B cell (primary cell): ENCODE results near the gene CNNM3. TPM values are rescaled to one million over a fixed set of nuclear protein-coding genes. Genes with fewer than 3 reads are reported as not detected.
A peak's percentile ranks its signal among the peaks of the same experiment; 100 is the strongest.

Source experiments
- ATAC-seq: fragments of 200-7000 bp; cut with Tn5 transposase; one replicate; pipeline ENCODE4 v1.10.0; 2021; ENCODE audit warnings: low read depth, mild to moderate bottlenecking, moderate number of reproducible peaks, moderate library complexity
- CTCF ChIA-PET: fragments of 350-600 bp; sonication (Branson Sonifier 250); formaldehyde crosslinking; loops from one replicate; lab custom pipeline; 2021; ENCODE audit warnings: antibody characterized with exemption, inconsistent platforms; lab: Charles Lee
- POLR2A ChIA-PET: fragments of 350-600 bp; sonication (Branson Sonifier 250); formaldehyde crosslinking; loops from one replicate; lab custom pipeline; 2021; ENCODE audit warnings: antibody characterized with exemption; lab: Charles Lee
- DNase-seq: peaks from one replicate; pipeline ENCODE4 v3.0.0; 2013
- H2AFZ ChIP-seq: 2 replicates; pipeline ENCODE4 v1.6.1; 2012; ENCODE audit warnings: mild to moderate bottlenecking, low read depth, low read length; ENCODE audit not compliant: insufficient read depth, poor library complexity, severe bottlenecking
- H3K27ac ChIP-seq, 2 donors: 1 replicate in 1 of 2; 2 replicates in 1 of 2; pipeline ENCODE4 v1.5.1; 2012 to 2013; ENCODE audit warnings: low read length in 2 of 2, mild to moderate bottlenecking in 2 of 2, moderate library complexity in 1 of 2
- H3K27me3 ChIP-seq, 4 experiments: fragments of 200-600 bp in 1 of 4; sonication (generic) in 1 of 4; replicated peaks in 1 of 4; 1 replicate in 2 of 4; 2 replicates in 2 of 4; pipeline versions ENCODE4 v1.6.1 to v1.7.0; 2013 to 2016; ENCODE audit warnings: low read length in 3 of 4, mild to moderate bottlenecking in 2 of 4, mixed read lengths in 1 of 4, moderate library complexity in 1 of 4; ENCODE audit not compliant: insufficient read depth in 4 of 4, control insufficient read depth in 3 of 4; ENCODE audit errors: control extremely low read depth in 1 of 4
- H3K36me3 ChIP-seq, 2 experiments: replicated peaks in 1 of 2; 1 replicate in 1 of 2; 2 replicates in 1 of 2; pipeline versions ENCODE4 v1.6.1 to v1.7.1; 2013; ENCODE audit warnings: low read length in 1 of 2; ENCODE audit not compliant: insufficient read depth in 2 of 2, control insufficient read depth in 1 of 2; ENCODE audit errors: control extremely low read depth in 1 of 2, extremely low read depth in 1 of 2
- H3K4me1 ChIP-seq, 2 donors: fragments of 200-600 bp in 1 of 2; sonication (generic) in 1 of 2; 1 replicate in 1 of 2; 2 replicates in 1 of 2; pipeline versions ENCODE4 v1.5.1 to v1.6.1; 2013 to 2017; ENCODE audit warnings: low read length in 2 of 2; ENCODE audit not compliant: control insufficient read depth in 2 of 2, insufficient read depth in 2 of 2
- H3K4me2 ChIP-seq: replicated peaks from 2 replicates; pipeline ENCODE3; 2012; ENCODE audit warnings: mild to moderate bottlenecking, low read depth, low read length; ENCODE audit not compliant: poor library complexity, severe bottlenecking
- H3K4me3 ChIP-seq, 5 experiments: fragments of 200-600 bp in 1 of 5; sonication (generic) in 1 of 5; 1 replicate in 3 of 5; 2 replicates in 2 of 5; pipeline versions ENCODE4 v1.5.1 to v1.7.0; 2011 to 2016; ENCODE audit warnings: low read length in 4 of 5, mild to moderate bottlenecking in 4 of 5, low read depth in 2 of 5, control low read depth in 1 of 5, moderate library complexity in 1 of 5; ENCODE audit not compliant: insufficient read depth in 1 of 5; ENCODE audit errors: control extremely low read depth in 1 of 5, extremely low read depth in 1 of 5
- H3K79me2 ChIP-seq: fragments of 200-600 bp; sonication (generic); one replicate; pipeline ENCODE4 v1.6.0; 2016; ENCODE audit warnings: low read length; ENCODE audit not compliant: control insufficient read depth, insufficient read depth
- H3K9ac ChIP-seq: fragments of 200-600 bp; sonication (generic); 2 replicates; pipeline ENCODE4 v1.6.1; 2017; ENCODE audit warnings: mild to moderate bottlenecking, low read length, moderate library complexity
- H3K9me3 ChIP-seq, 3 donors: one replicate each; pipeline versions ENCODE4 v1.6.1 to v1.7.1; 2013; ENCODE audit warnings: low read length in 2 of 3; ENCODE audit not compliant: control insufficient read depth in 2 of 3, insufficient read depth in 1 of 3; ENCODE audit errors: control extremely low read depth in 1 of 3
- H4K20me1 ChIP-seq: 2 replicates; pipeline ENCODE4 v1.6.0; 2012; ENCODE audit warnings: mild to moderate bottlenecking, low read length; ENCODE audit not compliant: insufficient read depth, control insufficient read depth, poor library complexity, severe bottlenecking
- H3K27ac Mint-ChIP-seq: one replicate; pipeline ENCODE4 v1.8.0; 2021; ENCODE audit warnings: mixed read lengths
- H3K27me3 Mint-ChIP-seq: one replicate; pipeline ENCODE4 v1.8.0; 2021; ENCODE audit warnings: mixed read lengths
- H3K4me1 Mint-ChIP-seq: one replicate; pipeline ENCODE4 v1.8.0; 2021; ENCODE audit warnings: mixed read lengths
- H3K4me3 Mint-ChIP-seq: one replicate; pipeline ENCODE4 v1.8.0; 2021; ENCODE audit warnings: mixed read lengths
- H3K9me3 Mint-ChIP-seq: one replicate; pipeline ENCODE4 v1.8.0; 2022; ENCODE audit warnings: mixed read lengths; ENCODE audit not compliant: insufficient read depth
- EZH2 ChIP-seq: IDR thresholded peaks from 2 replicates; pipeline ENCODE4 v1.6.1; 2012; ENCODE audit warnings: borderline replicate concordance, low read depth, mild to moderate bottlenecking, moderate library complexity, low read length; ENCODE audit not compliant: insufficient read depth, poor library complexity, severe bottlenecking
- WGBS: methylation state at CpG from one replicate; pipeline ENCODE4 v1.1.5; 2013; ENCODE audit warnings: missing lambda C conversion rate; ENCODE audit not compliant: insufficient coverage; 5-methylcytosine and 5-hydroxymethylcytosine counted together
- intact Hi-C: fragments of 100-400 bp; cut with micrococcal nuclease; formaldehyde crosslinking; loops from one replicate; pipeline ENCODE4 v1.10.0; 2022
- polyA plus RNA-seq: library from polyadenylated mRNA; depleted of rRNA; stranded (reverse); fragments of >200 nt; gene quantifications from 2 replicates; pipeline ENCODE4 v1.2.3, GENCODE V29; 2012
- total RNA-seq, 2 donors: library from RNA; stranded (reverse); fragments of 120-200 nt in 1 of 2; gene quantifications; 1 replicate in 1 of 2; 2 replicates in 1 of 2; pipeline versions ENCODE4 v1.2.3 to v1.2.4, GENCODE V29; 2013 to 2022
- TF ChIP-seq, protein P1 (sequence below): fragments of 200-600 bp; IDR thresholded peaks from one replicate; pipeline ENCODE4 v1.8.0; 2022; ENCODE audit warnings: antibody characterized with exemption, mild to moderate bottlenecking

Gene CNNM3
- total and polyA plus RNA-seq, 2 donors (not counting 1 experiment from before 2014, with no cell fraction given), result 28.8 to 54.7 TPM

- Histone ChIP-seq H3K9me3 (no peaks in the 10 kb centered on the region), H3K4me3 (peak overlapping the region; percentile 11 to 67 (median 58)), H3K4me2 (peak overlapping the region; percentile 73), H3K27me3 (no peaks in the 10 kb centered on the region), H3K9ac (peak overlapping the region; percentile 74), H3K27ac (peak overlapping the region; percentile 56 to 78), H3K4me1 (peaks cover 23 to 47% of the 10 kb centered on the region in 2 donors), H4K20me1 (no peaks in the 10 kb centered on the region), H3K36me3 (peaks cover 0 to 4% of the 10 kb centered on the region in 2 experiments), H3K79me2 (peaks cover 83% of the 10 kb centered on the region), H2AFZ (peak overlapping the region; percentile 60)
- H3K4me1 Mint-ChIP-seq, result peaks cover 44% of the 10 kb centered on the region
- ChIA-PET POLR2A (interaction anchor here (0.6 to 1.4 kb wide), 4 partner anchors 11 to 42 kb away, joined by 3 to 9 read pairs (median 6); partner anchors contain the start of gene CNNM3), CTCF (interaction anchor here (0.6 to 7.0 kb wide), 8 partner anchors 11 to 179 kb away, joined by 3 to 85 read pairs (median 4); partner anchors contain the start of genes ANKRD39, CNNM3 and CNNM4)
- H3K4me3 Mint-ChIP-seq, result peak overlapping the region; percentile 94
- H3K27me3 Mint-ChIP-seq, result no peaks in the 10 kb centered on the region
- no peak for TF ChIP-seq EZH2
- TF ChIP-seq, protein P1, sequence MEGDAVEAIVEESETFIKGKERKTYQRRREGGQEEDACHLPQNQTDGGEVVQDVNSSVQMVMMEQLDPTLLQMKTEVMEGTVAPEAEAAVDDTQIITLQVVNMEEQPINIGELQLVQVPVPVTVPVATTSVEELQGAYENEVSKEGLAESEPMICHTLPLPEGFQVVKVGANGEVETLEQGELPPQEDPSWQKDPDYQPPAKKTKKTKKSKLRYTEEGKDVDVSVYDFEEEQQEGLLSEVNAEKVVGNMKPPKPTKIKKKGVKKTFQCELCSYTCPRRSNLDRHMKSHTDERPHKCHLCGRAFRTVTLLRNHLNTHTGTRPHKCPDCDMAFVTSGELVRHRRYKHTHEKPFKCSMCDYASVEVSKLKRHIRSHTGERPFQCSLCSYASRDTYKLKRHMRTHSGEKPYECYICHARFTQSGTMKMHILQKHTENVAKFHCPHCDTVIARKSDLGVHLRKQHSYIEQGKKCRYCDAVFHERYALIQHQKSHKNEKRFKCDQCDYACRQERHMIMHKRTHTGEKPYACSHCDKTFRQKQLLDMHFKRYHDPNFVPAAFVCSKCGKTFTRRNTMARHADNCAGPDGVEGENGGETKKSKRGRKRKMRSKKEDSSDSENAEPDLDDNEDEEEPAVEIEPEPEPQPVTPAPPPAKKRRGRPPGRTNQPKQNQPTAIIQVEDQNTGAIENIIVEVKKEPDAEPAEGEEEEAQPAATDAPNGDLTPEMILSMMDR, result no peak
- intact Hi-C loops, result loop anchor here (1.0 kb wide), 1 partner anchor 11 kb away; no protein-coding TSS in a partner anchor
- peak overlapping the region; percentile 93 for H3K27ac Mint-ChIP-seq
- 0% methylated on average over 3 of the region's 7 CpGs for WGBS
- DNase-seq (peak; percentile 75), ATAC-seq (peak; percentile 70)
- H3K9me3 Mint-ChIP-seq, result no peaks in the 10 kb centered on the region
Measured at GRCh38 chr2:96773922-96774321, 42.1 kb upstream of the CNNM3 start.

DNA sequence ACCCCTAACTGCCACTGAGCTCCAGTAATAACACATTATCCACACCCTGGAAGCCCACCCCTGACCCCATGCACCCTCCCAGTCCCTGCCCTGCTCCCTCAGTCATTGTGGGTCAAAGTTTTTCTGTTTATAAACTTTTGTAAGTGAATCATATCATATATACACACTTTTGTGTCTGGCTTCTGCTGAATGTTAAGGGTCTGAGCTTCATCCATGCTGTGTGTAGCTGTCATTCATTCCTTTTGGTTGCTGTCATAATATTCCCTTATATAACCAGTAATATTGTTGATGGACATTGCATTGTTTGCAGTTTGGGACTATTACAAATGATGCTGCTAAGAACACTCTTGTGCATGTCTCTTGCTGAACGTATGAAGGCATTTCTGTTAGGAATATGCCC is 40.9 kb upstream of the CNNM3 start:
- ATAC-seq (no peak), DNase-seq (no peak)
- Histone ChIP-seq H3K79me2 (peaks cover 78% of the 10 kb centered on the region), H2AFZ (no peak overlapping the region), H3K27me3 (no peaks in the 10 kb centered on the region), H4K20me1 (peaks cover 2% of the 10 kb centered on the region), H3K36me3 (peaks cover 0 to 4% of the 10 kb centered on the region in 2 experiments), H3K4me2 (no peak overlapping the region), H3K9ac (no peak overlapping the region), H3K4me3 (no peak overlapping the region), H3K9me3 (no peaks in the 10 kb centered on the region), H3K27ac (peak overlapping the region in 1 of 2 donors; percentile 78), H3K4me1 (peaks cover 23 to 41% of the 10 kb centered on the region in 2 donors)
- WGBS, result no CpG with 5 or more reads among the region's 1 CpG
- CTCF ChIA-PET, result interaction anchor here (1.4 to 7.0 kb wide), 7 partner anchors 10 to 83 kb away, joined by 3 to 85 read pairs (median 5); partner anchors contain the start of genes ANKRD39, CNNM3 and CNNM4
- peak overlapping the region; percentile 68 for H3K27ac Mint-ChIP-seq
- H3K4me3 Mint-ChIP-seq, result peak overlapping the region; percentile 47
- H3K27me3 Mint-ChIP-seq, result no peaks in the 10 kb centered on the region
- no peaks in the 10 kb centered on the region for H3K9me3 Mint-ChIP-seq
- TF ChIP-seq EZH2, result no peak
- TF ChIP-seq, protein P1, result no peak
- POLR2A ChIA-PET, result no interaction called here
- intact Hi-C loops, result no loop called here
- peaks cover 35% of the 10 kb centered on the region for H3K4me1 Mint-ChIP-seq
